Keratinocyte (primary cell): Measurements from ENCODE around the gene RIPK1. TPM values are rescaled to one million over a fixed set of nuclear protein-coding genes. Genes with fewer than 3 reads are reported as not detected.
"Not testable (repeated sequence)": the region's sequence is repeated elsewhere in the genome, so short reads cannot be mapped to it uniquely, and the experiment has no call there.

ENCODE experiments used
- DNase-seq: peaks from one replicate; pipeline ENCODE4 v3.0.0-alpha.2; 2011; ENCODE audit warnings: low read depth, missing footprints, low spot score
- FAIRE-seq: peaks from 2 replicates; lab custom pipeline; 2011; peaks lifted over from hg19 to GRCh38; lab: Jason Lieb, UNC
- H2AFZ ChIP-seq: 2 replicates; pipeline ENCODE4 v1.6.0; 2012; ENCODE audit warnings: low read length, control low read depth, inconsistent platforms; ENCODE audit not compliant: control insufficient read depth
- H3K27ac ChIP-seq: 2 replicates; pipeline ENCODE4 v1.5.1; 2011; ENCODE audit warnings: low read length; ENCODE audit not compliant: control insufficient read depth, insufficient read depth
- H3K27me3 ChIP-seq: 3 replicates; pipeline ENCODE4 v1.6.0; 2011; ENCODE audit warnings: low read length; ENCODE audit not compliant: control insufficient read depth, insufficient read depth; ENCODE audit errors: extremely low read depth
- H3K36me3 ChIP-seq, 2 experiments: 2 replicates in 1 of 2; 3 replicates in 1 of 2; pipeline ENCODE4 v1.5.1; 2011; ENCODE audit warnings: low read length in 2 of 2, mild to moderate bottlenecking in 1 of 2; ENCODE audit not compliant: control insufficient read depth in 2 of 2, insufficient read depth in 2 of 2; ENCODE audit errors: extremely low read depth in 1 of 2
- H3K4me1 ChIP-seq: 3 replicates; pipeline ENCODE4 v1.5.1; 2011; ENCODE audit warnings: low read length; ENCODE audit not compliant: control insufficient read depth, insufficient read depth; ENCODE audit errors: extremely low read depth
- H3K4me2 ChIP-seq: 3 replicates; pipeline ENCODE4 v1.6.0; 2011; ENCODE audit warnings: low read depth, low read length; ENCODE audit not compliant: control insufficient read depth, insufficient read depth; ENCODE audit errors: extremely low read depth
- H3K4me3 ChIP-seq, 3 experiments: fragments of 200-600 bp in 1 of 3; sonication (generic) in 1 of 3; 2 replicates in 2 of 3; 3 replicates in 1 of 3; pipeline ENCODE4 v1.5.1; 2011 to 2016; ENCODE audit warnings: low read length in 3 of 3, mild to moderate bottlenecking in 3 of 3, control low read depth in 2 of 3, inconsistent platforms in 1 of 3, low read depth in 1 of 3, mixed read lengths in 1 of 3, mixed run types in 1 of 3, moderate library complexity in 1 of 3; ENCODE audit not compliant: control insufficient read depth in 2 of 3, insufficient read depth in 2 of 3; ENCODE audit errors: extremely low read depth in 1 of 3
- H3K79me2 ChIP-seq: 2 replicates; pipeline ENCODE4 v1.6.0; 2012; ENCODE audit warnings: low read length; ENCODE audit not compliant: control insufficient read depth, insufficient read depth
- H3K9ac ChIP-seq: 3 replicates; pipeline ENCODE4 v1.6.0; 2011; ENCODE audit warnings: low read length; ENCODE audit not compliant: control insufficient read depth, insufficient read depth; ENCODE audit errors: extremely low read depth
- H3K9me1 ChIP-seq: 3 replicates; pipeline ENCODE4 v1.6.0; 2011; ENCODE audit warnings: low read length; ENCODE audit not compliant: control insufficient read depth, insufficient read depth; ENCODE audit errors: extremely low read depth
- H3K9me3 ChIP-seq: 2 replicates; pipeline ENCODE4 v1.5.1; 2012; ENCODE audit warnings: low read depth, low read length; ENCODE audit not compliant: control insufficient read depth
- H4K20me1 ChIP-seq: 3 replicates; pipeline ENCODE4 v1.6.0; 2011; ENCODE audit warnings: low read length; ENCODE audit not compliant: control insufficient read depth, insufficient read depth; ENCODE audit errors: extremely low read depth
- EZH2 ChIP-seq: IDR thresholded peaks from one replicate; pipeline ENCODE4 v1.6.1; 2012; ENCODE audit warnings: inconsistent platforms, mild to moderate bottlenecking, low read length, moderate library complexity
- dilution Hi-C: fragments of 300-500 bp; cut with MboI; formaldehyde crosslinking; loops from one replicate; pipeline ENCODE4 v1.7.0; 2020; ENCODE audit warnings: low sequenced_read_pairs; ENCODE audit not compliant: extremely low pct_ligation_motif_present
- polyA plus RNA-seq, 5 experiments: library from polyadenylated mRNA; depleted of rRNA in 3 of 5; stranded (reverse) in 3 of 5; stranded (forward) in 1 of 5; unstranded in 1 of 5; fragments of >200 nt; gene quantifications; 1 replicate in 1 of 5; 2 replicates in 3 of 5; 3 replicates in 1 of 5; pipeline versions ENCODE4 v1.2.1 to v1.2.3, GENCODE V29; 2011 to 2012; ENCODE audit warnings: missing spikeins in 2 of 5, low read depth in 1 of 5, low replicate concordance in 1 of 5
- TF ChIP-seq, protein P1 (sequence below), 3 experiments: IDR thresholded peaks in 1 of 3; conservative IDR thresholded peaks in 1 of 3; optimal IDR thresholded peaks in 1 of 3; 2 replicates in 2 of 3; 3 replicates in 1 of 3; pipeline versions ENCODE3 to v1.5.1; 2011; ENCODE audit warnings: low read length in 3 of 3, mild to moderate bottlenecking in 3 of 3, moderate library complexity in 2 of 3, control low read depth in 1 of 3, inconsistent platforms in 1 of 3; ENCODE audit not compliant: insufficient read depth in 2 of 3; ENCODE audit errors: extremely low read depth in 1 of 3

The RIPK1 gene
- polyA plus RNA-seq, 1 donor (not counting 4 experiments of a cell fraction or from before 2014, with no cell fraction given), result 13.8 TPM

DNA sequence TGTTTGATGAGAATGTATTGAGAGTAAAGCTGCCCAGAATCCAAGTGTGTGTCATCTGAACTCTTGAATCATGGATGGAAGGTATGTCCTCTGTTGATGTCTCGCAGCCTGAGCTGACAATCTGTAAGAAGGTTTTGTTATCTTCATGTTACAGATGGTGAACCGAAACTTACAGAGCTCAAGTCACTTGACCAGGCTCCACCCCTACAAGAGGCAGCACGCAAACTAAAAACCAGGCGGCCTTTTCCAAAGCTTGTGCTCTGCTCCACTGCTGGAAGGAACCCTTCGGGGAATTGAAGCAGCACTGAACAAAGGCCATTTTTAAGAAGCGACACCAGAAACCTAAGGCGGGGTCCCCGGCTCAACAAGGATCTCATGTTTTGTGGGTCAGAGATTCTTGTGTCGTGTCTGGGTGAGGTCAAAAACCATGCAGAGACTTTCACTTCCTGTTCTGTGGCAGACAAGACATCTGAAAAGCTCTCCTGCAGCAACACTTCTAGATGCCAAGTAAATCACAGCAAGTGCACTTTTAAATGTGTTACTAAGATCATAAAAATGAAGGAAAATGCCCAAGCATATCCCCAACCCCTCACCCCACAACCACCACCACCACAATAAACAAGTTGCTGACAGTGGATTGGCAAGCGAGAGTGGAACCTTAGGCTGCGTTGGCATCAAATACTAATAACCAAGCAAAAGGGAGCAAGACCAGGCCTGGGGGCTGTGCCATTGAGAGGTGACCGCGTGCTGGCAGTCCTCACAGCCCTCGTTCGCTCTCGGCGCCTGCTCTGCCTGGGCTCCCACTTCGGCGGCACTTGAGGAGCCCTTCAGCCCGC, 41.3 kb upstream of the RIPK1 start:
- Histone ChIP-seq H3K79me2 (no peaks in the 10 kb centered on the region), H2AFZ (no peak overlapping the region), H3K4me2 (no peak overlapping the region), H3K9me3 (no peaks in the 10 kb centered on the region), H3K4me1 (peaks cover 20% of the 10 kb centered on the region), H3K9ac (no peak overlapping the region), H4K20me1 (no peaks in the 10 kb centered on the region), H3K27ac (no peak overlapping the region), H3K4me3 (no peak overlapping the region), H3K36me3 (no peaks in the 10 kb centered on the region), H3K27me3 (no peaks in the 10 kb centered on the region), H3K9me1 (no peaks in the 10 kb centered on the region)
- dilution Hi-C loops, result no loop called here
- FAIRE-seq (no peak), DNase-seq (no peak)
- TF ChIP-seq EZH2, result no peak
- TF ChIP-seq, protein P1, sequence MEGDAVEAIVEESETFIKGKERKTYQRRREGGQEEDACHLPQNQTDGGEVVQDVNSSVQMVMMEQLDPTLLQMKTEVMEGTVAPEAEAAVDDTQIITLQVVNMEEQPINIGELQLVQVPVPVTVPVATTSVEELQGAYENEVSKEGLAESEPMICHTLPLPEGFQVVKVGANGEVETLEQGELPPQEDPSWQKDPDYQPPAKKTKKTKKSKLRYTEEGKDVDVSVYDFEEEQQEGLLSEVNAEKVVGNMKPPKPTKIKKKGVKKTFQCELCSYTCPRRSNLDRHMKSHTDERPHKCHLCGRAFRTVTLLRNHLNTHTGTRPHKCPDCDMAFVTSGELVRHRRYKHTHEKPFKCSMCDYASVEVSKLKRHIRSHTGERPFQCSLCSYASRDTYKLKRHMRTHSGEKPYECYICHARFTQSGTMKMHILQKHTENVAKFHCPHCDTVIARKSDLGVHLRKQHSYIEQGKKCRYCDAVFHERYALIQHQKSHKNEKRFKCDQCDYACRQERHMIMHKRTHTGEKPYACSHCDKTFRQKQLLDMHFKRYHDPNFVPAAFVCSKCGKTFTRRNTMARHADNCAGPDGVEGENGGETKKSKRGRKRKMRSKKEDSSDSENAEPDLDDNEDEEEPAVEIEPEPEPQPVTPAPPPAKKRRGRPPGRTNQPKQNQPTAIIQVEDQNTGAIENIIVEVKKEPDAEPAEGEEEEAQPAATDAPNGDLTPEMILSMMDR (optimal IDR thresholded peaks at IDR 0.05 in 1 of 3, IDR thresholded peaks at IDR 0.05 in 1 of 3, conservative IDR thresholded peaks at IDR 0.05 in 1 of 3; ENCODE audit: extremely low read depth in 1 of 3, insufficient read depth in 2 of 3, low read length in 3 of 3), result no peak

DNA sequence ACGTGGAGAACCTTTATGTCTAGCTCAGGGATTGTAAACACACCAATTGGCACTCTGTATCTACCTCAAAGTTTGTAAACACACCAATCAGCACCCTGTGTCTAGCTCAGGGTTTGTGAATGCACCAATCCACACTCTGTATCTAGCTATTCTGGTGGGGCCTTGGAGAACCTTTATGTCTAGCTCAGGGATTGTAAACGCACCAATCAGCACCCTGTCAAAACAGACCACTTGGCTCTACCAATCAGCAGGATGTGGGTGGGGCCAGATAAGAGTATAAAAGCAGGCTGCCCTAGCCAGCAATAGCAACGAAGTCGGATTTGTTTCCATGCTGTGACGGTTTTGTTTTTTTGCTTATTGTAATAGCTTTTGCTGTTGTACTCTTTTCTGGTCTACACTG, 40.1 kb upstream of the RIPK1 start:
- H3K9me3 ChIP-seq, H3K9ac ChIP-seq, H3K27ac ChIP-seq, dilution Hi-C loops, H2AFZ ChIP-seq, H3K9me1 ChIP-seq, H4K20me1 ChIP-seq, H3K27me3 ChIP-seq, H3K79me2 ChIP-seq, H3K4me2 ChIP-seq, H3K4me3 ChIP-seq, H3K36me3 ChIP-seq, DNase-seq, FAIRE-seq: not testable (repeated sequence)
- H3K4me1 ChIP-seq, result peaks cover 19% of the 10 kb centered on the region
